ENCODE data around the gene SGMS1.

SGMS1 gene

GRCh38 chr10:50613150-50613549 is 10.6 kb downstream of the SGMS1 start:
- Histone ChIP-seq H3K9ac (ENCODE audit: low read depth, low read length, poor library complexity) (no peak overlapping the region), H2AFZ (ENCODE audit: low read length) (no peak overlapping the region), H3K27me3 (ENCODE audit: control insufficient read depth in 3 of 3, insufficient read depth in 3 of 3, low read depth in 1 of 3, low read length in 3 of 3) (no peaks in the 10 kb centered on the region), H3K4me2 (ENCODE audit: insufficient read depth, low read length, poor library complexity, severe bottlenecking) (no peak overlapping the region), H3K36me3 (replicated peaks in 1 of 2; ENCODE audit: control insufficient read depth in 2 of 2, insufficient read depth in 2 of 2, low read length in 2 of 2) (no peaks in the 10 kb centered on the region), H2BK5ac (ENCODE audit: low read length) (no peak overlapping the region), H4K91ac (ENCODE audit: low read depth, low read length, poor library complexity) (no peak overlapping the region), H3K14ac (ENCODE audit: low read length) (no peak overlapping the region), H3K4me3 (ENCODE audit: low read length in 2 of 2) (no peak overlapping the region), H3K9me3 (replicated peaks in 1 of 2; ENCODE audit: control insufficient read depth in 2 of 2, insufficient read depth in 1 of 2, low read depth in 1 of 2, low read length in 2 of 2) (no peaks in the 10 kb centered on the region), H3K79me1 (ENCODE audit: low read depth, low read length) (no peaks in the 10 kb centered on the region), H2BK120ac (ENCODE audit: low read depth, low read length) (no peak overlapping the region), H4K8ac (ENCODE audit: low read depth, low read length) (no peak overlapping the region), H2BK12ac (ENCODE audit: low read length) (no peak overlapping the region), H2BK15ac (ENCODE audit: low read length) (no peak overlapping the region), H3K4me1 (ENCODE audit: control insufficient read depth in 2 of 2, insufficient read depth in 1 of 2, low read depth in 1 of 2, low read length in 2 of 2) (no peaks in the 10 kb centered on the region), H3K23ac (ENCODE audit: low read depth, low read length, poor library complexity) (no peak overlapping the region), H2AK5ac (ENCODE audit: low read depth, low read length) (no peak overlapping the region), H3K27ac (replicated peaks; ENCODE audit: low read length) (no peak overlapping the region), H3K4ac (ENCODE audit: low read length) (no peak overlapping the region), H3K18ac (ENCODE audit: low read length) (no peak overlapping the region)
- no peak for DNase-seq (ENCODE audit: low spot score)
- WGBS, 2 donors (ENCODE audit: extremely low coverage in 2 of 2, insufficient read length in 2 of 2, insufficient replicate concordance in 1 of 2), result no CpG with 5 or more reads among the region's 2 CpGs

GRCh38 chr10:50610368-50610767 is 13.4 kb downstream of the SGMS1 start:
- WGBS, 2 donors (ENCODE audit: extremely low coverage in 2 of 2, insufficient read length in 2 of 2, insufficient replicate concordance in 1 of 2), result no CpG with 5 or more reads among the region's 4 CpGs
- Histone ChIP-seq H2BK12ac (ENCODE audit: low read length) (no peak overlapping the region), H3K27ac (replicated peaks; ENCODE audit: low read length) (no peak overlapping the region)

GRCh38 chr10:50607356-50607925 is 16.3 kb downstream of the SGMS1 start:
- H2BK15ac ChIP-seq (ENCODE audit: low read length), result no peak overlapping the region
- no peak overlapping the region for H2BK5ac ChIP-seq (ENCODE audit: low read length)
- no peaks in the 10 kb centered on the region for H3K27me3 ChIP-seq (ENCODE audit: control insufficient read depth in 3 of 3, insufficient read depth in 3 of 3, low read depth in 1 of 3, low read length in 3 of 3)
- no peaks in the 10 kb centered on the region for H3K79me1 ChIP-seq (ENCODE audit: low read depth, low read length)
- no peak overlapping the region for H2AFZ ChIP-seq (ENCODE audit: low read length)
- H3K18ac ChIP-seq (ENCODE audit: low read length), result no peak overlapping the region
- H2BK12ac ChIP-seq (ENCODE audit: low read length), result no peak overlapping the region
- no peak overlapping the region for H3K9ac ChIP-seq (ENCODE audit: low read depth, low read length, poor library complexity)
- no peak overlapping the region for H2BK120ac ChIP-seq (ENCODE audit: low read depth, low read length)
- DNase-seq (ENCODE audit: low spot score), result no peak
- H3K36me3 ChIP-seq (replicated peaks in 1 of 2; ENCODE audit: control insufficient read depth in 2 of 2, insufficient read depth in 2 of 2, low read length in 2 of 2), result no peaks in the 10 kb centered on the region
- H3K27ac ChIP-seq (replicated peaks; ENCODE audit: low read length), result no peak overlapping the region
- H3K4me1 ChIP-seq (ENCODE audit: control insufficient read depth in 2 of 2, insufficient read depth in 1 of 2, low read depth in 1 of 2, low read length in 2 of 2), result no peaks in the 10 kb centered on the region
- H3K14ac ChIP-seq (ENCODE audit: low read length), result no peak overlapping the region
- no peak overlapping the region for H3K4me2 ChIP-seq (ENCODE audit: insufficient read depth, low read length, poor library complexity, severe bottlenecking)
- H4K8ac ChIP-seq (ENCODE audit: low read depth, low read length), result no peak overlapping the region
- H3K9me3 ChIP-seq (replicated peaks in 1 of 2; ENCODE audit: control insufficient read depth in 2 of 2, insufficient read depth in 1 of 2, low read depth in 1 of 2, low read length in 2 of 2), result no peaks in the 10 kb centered on the region
- H3K4me3 ChIP-seq (ENCODE audit: low read length in 2 of 2), result no peak overlapping the region
- no peak overlapping the region for H2AK5ac ChIP-seq (ENCODE audit: low read depth, low read length)
- no peak overlapping the region for H4K91ac ChIP-seq (ENCODE audit: low read depth, low read length, poor library complexity)
- no peak overlapping the region for H3K23ac ChIP-seq (ENCODE audit: low read depth, low read length, poor library complexity)
- H3K4ac ChIP-seq (ENCODE audit: low read length), result no peak overlapping the region

More at GRCh38 chr10:50610368-50610767, 13.4 kb downstream of the SGMS1 start:
- H3K9me3 ChIP-seq (replicated peaks in 1 of 2; ENCODE audit: control insufficient read depth in 2 of 2, insufficient read depth in 1 of 2, low read depth in 1 of 2, low read length in 2 of 2), result no peaks in the 10 kb centered on the region
- no peak overlapping the region for H2AK5ac ChIP-seq (ENCODE audit: low read depth, low read length)
- H2BK15ac ChIP-seq (ENCODE audit: low read length), result no peak overlapping the region
- no peak overlapping the region for H3K18ac ChIP-seq (ENCODE audit: low read length)
- H3K4ac ChIP-seq (ENCODE audit: low read length), result no peak overlapping the region
- H2BK5ac ChIP-seq (ENCODE audit: low read length), result no peak overlapping the region
- H3K36me3 ChIP-seq (replicated peaks in 1 of 2; ENCODE audit: control insufficient read depth in 2 of 2, insufficient read depth in 2 of 2, low read length in 2 of 2), result no peaks in the 10 kb centered on the region
- H3K23ac ChIP-seq (ENCODE audit: low read depth, low read length, poor library complexity), result no peak overlapping the region
- H3K14ac ChIP-seq (ENCODE audit: low read length), result no peak overlapping the region
- no peaks in the 10 kb centered on the region for H3K79me1 ChIP-seq (ENCODE audit: low read depth, low read length)
- H2BK120ac ChIP-seq (ENCODE audit: low read depth, low read length), result no peak overlapping the region
- no peaks in the 10 kb centered on the region for H3K4me1 ChIP-seq (ENCODE audit: control insufficient read depth in 2 of 2, insufficient read depth in 1 of 2, low read depth in 1 of 2, low read length in 2 of 2)
- no peak for DNase-seq (ENCODE audit: low spot score)
- no peak overlapping the region for H3K4me2 ChIP-seq (ENCODE audit: insufficient read depth, low read length, poor library complexity, severe bottlenecking)
- no peak overlapping the region for H3K9ac ChIP-seq (ENCODE audit: low read depth, low read length, poor library complexity)
- no peak overlapping the region for H4K91ac ChIP-seq (ENCODE audit: low read depth, low read length, poor library complexity)
- H2AFZ ChIP-seq (ENCODE audit: low read length), result no peak overlapping the region
- no peaks in the 10 kb centered on the region for H3K27me3 ChIP-seq (ENCODE audit: control insufficient read depth in 3 of 3, insufficient read depth in 3 of 3, low read depth in 1 of 3, low read length in 3 of 3)
- no peak overlapping the region for H3K4me3 ChIP-seq (ENCODE audit: low read length in 2 of 2)
- no peak overlapping the region for H4K8ac ChIP-seq (ENCODE audit: low read depth, low read length)

- no peaks in the 10 kb centered on the region for H3K27me3 ChIP-seq (ENCODE audit: control insufficient read depth in 3 of 3, insufficient read depth in 3 of 3, low read depth in 1 of 3, low read length in 3 of 3)
- no peak overlapping the region for H3K14ac ChIP-seq (ENCODE audit: low read length)
- no peak overlapping the region for H3K4me2 ChIP-seq (ENCODE audit: insufficient read depth, low read length, poor library complexity, severe bottlenecking)
- no CpG with 5 or more reads among the region's 2 CpGs for WGBS, 2 donors (ENCODE audit: extremely low coverage in 2 of 2, insufficient read length in 2 of 2, insufficient replicate concordance in 1 of 2)
- no peak overlapping the region for H4K8ac ChIP-seq (ENCODE audit: low read depth, low read length)
- H3K4me3 ChIP-seq (ENCODE audit: low read length in 2 of 2), result no peak overlapping the region
- no peak overlapping the region for H3K18ac ChIP-seq (ENCODE audit: low read length)
- H4K91ac ChIP-seq (ENCODE audit: low read depth, low read length, poor library complexity), result no peak overlapping the region
- H2BK12ac ChIP-seq (ENCODE audit: low read length), result no peak overlapping the region
- no peak for DNase-seq (ENCODE audit: low spot score)
- H3K27ac ChIP-seq (replicated peaks; ENCODE audit: low read length), result no peak overlapping the region
- no peaks in the 10 kb centered on the region for H3K36me3 ChIP-seq (replicated peaks in 1 of 2; ENCODE audit: control insufficient read depth in 2 of 2, insufficient read depth in 2 of 2, low read length in 2 of 2)
- no peak overlapping the region for H2BK120ac ChIP-seq (ENCODE audit: low read depth, low read length)
- no peak overlapping the region for H3K9ac ChIP-seq (ENCODE audit: low read depth, low read length, poor library complexity)
- no peak overlapping the region for H3K23ac ChIP-seq (ENCODE audit: low read depth, low read length, poor library complexity)
- H2BK5ac ChIP-seq (ENCODE audit: low read length), result no peak overlapping the region
- H2AK5ac ChIP-seq (ENCODE audit: low read depth, low read length), result no peak overlapping the region
- H2BK15ac ChIP-seq (ENCODE audit: low read length), result no peak overlapping the region
- H3K9me3 ChIP-seq (replicated peaks in 1 of 2; ENCODE audit: control insufficient read depth in 2 of 2, insufficient read depth in 1 of 2, low read depth in 1 of 2, low read length in 2 of 2), result no peaks in the 10 kb centered on the region
- H2AFZ ChIP-seq (ENCODE audit: low read length), result no peak overlapping the region
- H3K4ac ChIP-seq (ENCODE audit: low read length), result no peak overlapping the region
- H3K4me1 ChIP-seq (ENCODE audit: control insufficient read depth in 2 of 2, insufficient read depth in 1 of 2, low read depth in 1 of 2, low read length in 2 of 2), result no peaks in the 10 kb centered on the region
- H3K79me1 ChIP-seq (ENCODE audit: low read depth, low read length), result no peaks in the 10 kb centered on the region
These were observed 17.8 kb downstream of the SGMS1 start for GRCh38 chr10:50605951-50606270.
